GM19240 (cell line): ENCODE measurements around the gene PARK7.

Experiments used
- DNase-seq: peaks from one replicate; pipeline ENCODE4 v3.0.0; 2011; ENCODE audit warnings: low spot score; ENCODE audit not compliant: insufficient read length

PARK7 gene

DNA sequence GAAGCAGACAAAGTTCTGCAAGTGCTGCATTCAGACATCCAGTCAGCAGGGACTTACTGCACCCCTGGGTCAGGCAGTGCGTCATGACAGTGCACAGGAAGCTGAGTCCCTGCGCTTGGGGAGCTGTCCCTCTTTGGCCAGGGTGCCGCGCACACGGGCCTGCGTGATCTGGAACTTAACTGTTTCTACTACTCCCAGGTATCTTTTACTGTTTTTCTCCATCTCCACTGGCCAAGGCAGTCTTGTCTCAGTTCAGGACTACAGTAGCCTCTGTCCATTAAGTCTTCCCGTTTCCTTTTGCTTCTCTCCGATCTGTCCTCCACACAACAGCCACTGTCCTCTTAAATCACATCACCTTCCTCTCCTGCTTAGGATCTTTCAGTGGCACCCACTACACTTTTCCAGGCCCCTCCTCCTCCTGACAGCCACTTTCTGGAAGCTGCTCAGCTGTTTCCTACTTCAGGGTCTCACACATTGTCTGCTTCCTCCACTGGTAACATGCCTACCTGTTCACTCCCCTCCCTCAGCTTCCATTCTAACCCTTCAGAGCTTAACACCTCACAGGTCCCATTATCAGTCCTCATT is 48.7 kb downstream of the PARK7 start:
- DNase-seq = no peak

DNA sequence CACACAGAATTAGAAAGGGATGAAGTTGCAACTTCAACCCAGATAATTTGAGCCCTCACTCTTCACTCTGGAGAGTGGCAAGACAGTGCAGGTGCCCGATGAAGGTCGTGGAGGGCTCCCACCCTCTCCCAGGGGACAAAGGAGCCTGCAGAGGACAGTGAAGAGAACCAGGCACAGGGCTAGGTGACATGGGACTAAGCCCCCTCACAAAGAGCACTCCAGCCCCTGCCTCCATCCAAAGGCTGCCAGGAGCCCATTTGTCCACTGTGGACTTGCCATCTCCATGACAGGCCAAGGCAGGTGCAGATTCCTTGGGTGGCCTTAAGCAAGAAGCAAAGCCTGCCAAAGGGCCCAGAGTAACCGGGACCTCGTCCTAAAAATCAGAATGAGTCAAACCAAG is 49.5 kb downstream of the PARK7 start:
- no peak for DNase-seq

DNA sequence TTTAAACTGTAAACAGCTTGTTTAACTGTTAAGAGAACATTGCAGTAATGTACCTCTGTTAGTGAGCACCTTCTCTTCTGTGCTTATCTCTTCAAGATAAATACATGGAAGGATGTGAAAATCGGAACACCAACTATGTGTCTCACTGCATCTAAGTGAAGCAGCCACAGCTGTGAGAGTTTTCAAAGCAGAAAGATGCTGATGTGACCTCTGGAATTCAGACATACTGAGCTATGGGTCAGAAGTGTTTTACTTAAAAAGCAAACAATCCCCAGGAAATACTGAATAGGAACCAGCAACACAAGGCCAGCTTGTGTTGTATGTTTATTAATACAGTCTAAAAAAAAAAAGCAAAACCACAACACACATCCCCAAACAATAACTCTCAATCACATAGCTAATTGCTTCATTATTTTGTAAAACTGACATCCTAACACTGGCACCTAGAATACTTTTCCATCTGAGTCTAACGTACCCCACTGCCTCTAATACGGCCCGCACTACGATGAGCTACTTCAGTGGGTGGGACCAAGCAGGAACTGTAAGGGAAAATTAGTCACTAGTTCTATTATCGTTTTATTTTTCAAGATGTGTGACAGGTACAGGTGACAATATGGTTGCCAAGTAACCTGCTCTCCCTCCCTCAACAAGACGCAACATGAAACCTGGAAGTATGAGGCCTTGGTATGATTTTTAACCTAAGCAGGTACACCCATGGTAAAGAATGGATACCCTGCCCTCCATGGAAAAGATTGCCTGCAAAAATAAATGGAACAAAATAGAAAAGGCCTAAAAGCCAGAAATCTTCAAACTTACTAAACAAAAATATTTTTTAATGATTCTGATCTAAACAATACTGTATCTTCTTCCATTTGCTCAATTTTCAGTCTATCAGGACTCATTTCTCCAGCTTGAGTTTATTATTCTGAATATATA is 50.7 kb downstream of the PARK7 start:
- DNase-seq = no peak

DNA sequence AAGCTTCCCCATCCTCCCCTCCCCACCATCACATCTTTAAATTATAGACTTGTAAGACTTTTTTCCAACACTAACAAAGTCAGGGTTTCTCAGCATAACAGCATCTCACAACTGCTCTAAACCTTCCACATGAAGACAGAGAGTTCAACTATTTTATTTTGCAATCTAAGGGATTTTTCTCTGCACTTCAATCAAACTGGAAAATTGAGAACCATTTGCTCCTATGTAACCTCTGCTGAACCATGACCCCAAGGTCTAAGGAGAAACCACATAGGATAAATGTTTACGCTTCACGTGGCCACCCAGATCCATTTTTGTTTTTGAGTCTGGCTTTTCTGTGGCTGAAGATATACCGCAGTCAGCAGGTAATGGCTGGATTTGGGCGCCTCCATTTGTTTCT is 51.4 kb downstream of the PARK7 start:
- DNase-seq = no peak

DNA sequence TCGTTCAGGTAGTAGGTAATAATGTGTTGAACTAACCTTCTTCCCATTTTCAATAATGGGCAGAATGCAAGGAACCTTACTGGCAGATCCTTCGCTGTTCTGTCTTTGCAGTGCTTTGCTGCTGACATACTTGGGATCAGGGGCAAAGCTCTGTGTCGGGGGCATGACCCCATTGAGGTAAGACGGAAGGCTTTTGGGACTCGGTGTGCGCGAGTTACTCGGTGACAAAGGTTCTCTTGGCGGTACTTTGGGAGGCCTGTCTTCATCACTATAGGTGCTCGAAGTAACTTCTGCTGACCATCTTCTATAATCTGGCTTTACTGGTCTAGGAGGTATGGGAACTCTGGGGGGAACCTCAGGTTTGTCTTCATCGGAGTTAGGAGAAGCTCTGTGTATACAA is 51.9 kb downstream of the PARK7 start:
- no peak for DNase-seq

DNA sequence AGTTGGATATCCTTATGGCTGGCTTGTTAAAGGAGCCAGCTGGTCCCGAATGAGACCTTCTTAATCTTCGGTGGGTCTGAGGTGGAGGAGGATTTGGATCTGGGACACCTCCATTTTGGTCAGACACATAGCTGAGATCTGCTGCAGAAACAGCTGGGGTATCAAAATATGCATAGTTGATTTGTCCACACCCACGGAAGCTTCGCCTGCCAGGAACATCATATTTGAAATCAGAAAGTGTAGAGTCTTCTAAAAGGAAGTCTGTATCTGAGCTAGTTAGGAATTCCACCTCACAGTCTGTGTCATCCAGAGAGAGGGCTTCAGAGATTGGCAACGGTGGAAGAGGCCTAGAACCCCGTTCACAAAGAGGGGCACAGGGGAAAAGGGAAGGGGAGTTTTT is 52.3 kb downstream of the PARK7 start:
- no peak for DNase-seq

DNA sequence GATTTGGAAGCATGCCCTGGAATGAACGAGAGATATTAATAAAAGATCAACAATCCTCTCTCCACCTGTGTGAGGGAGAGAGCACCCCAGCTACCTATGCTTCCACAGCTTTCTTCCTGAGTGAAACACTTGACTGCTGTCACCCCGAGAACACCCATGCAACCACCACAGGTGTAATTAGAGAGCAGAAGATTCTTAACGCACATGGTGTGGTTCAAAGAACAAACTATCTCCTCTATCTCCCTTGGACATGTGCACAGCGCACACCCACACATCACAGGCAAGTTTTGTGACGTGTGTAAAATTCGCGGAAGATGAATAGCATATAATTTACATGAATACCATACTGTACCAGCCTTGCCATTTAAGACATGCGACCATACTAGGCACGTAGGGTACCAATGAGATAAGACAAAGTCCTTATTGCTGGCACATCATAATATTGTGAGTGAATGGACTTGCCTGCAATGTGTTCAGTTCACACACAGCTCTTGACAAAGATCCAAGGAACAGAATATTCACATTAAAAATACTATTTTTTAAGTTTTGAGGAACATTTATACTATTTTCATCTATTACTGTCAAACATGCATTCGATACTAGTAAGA is 53.0 kb downstream of the PARK7 start:
- DNase-seq = no peak

DNA sequence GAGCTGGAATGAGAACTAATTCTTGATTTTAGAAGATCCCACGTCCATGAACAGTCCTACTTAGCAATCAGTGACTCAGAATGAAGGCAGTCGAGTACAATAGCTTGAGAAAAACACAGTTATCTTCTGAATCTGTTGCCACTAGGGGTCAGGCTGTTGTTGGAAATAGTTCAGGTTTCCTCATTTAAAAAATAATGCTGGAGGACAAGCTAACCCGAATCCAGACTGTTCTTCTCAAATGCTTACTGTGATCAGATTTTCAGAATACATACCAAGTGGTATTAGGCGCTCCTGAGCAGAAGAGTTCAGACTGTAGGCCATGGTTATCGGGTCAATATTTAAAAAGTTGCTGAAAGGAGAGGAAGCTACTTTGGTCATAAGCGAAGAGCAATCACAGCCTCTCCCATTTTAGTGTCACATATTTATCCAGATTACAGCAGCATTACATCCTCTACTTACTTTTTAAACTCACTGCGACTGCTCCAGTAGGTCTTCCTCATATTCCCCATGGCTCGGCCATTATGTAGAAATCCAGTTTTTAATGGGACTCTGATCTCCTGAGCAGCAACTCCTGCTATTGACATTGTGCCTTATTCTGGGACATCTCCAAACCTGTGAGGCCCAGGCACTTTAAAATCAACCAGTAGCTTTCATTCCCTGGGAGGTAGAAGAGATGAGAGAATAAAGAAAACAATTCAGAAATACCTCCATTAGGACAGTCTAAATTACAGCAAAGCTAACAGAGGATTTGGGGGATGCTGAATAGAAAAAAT is 53.7 kb downstream of the PARK7 start:
- DNase-seq = peak; percentile 24

DNA sequence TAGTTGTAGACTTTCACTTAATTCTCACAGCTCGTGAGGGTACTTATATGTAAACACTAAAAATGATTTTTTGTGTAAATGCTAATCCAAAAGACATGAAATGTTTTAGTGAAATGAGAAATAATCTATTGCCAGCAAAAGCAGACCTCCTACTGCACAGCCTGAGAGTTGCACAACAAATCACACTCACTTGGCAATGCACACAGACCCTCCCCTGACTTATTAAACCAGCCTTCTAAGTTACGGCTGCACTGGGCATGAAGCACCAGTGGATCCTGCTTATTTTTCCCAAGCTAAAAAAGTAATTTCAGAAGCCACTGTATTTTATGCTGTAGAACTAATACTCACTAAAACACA is 54.3 kb downstream of the PARK7 start:
- no peak for DNase-seq

DNA sequence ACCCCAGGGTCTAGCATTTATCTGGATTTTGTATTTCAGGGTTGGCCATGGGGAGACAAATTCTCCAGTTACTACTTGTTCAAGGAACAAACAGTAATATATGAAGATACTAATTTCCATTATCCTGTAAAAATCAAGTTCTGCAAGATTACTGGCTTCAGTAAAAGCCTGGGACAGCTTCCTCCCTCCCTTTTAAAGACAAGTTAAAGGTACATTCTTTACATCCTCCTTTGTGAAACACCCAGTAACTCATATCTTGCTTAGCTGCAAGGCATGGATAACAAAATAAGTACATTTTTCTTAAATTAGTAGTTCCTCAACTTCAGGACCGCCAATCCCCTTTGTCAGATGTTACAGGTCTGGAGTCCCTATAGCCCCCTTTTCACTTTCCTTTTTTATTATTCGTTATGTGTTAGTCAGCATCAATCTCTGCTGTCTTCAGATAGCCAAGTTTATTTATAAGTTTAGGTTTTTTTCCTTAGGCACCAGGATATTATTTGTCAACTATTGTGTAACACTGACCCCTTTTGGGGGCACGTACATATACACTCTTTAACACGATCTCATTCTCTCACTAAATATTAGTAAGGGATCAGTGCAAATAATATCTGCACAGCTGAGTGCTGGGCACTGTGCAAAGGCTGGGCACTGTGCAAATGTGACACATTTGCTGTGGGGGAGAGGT is 54.8 kb downstream of the PARK7 start:
- DNase-seq = no peak

DNA sequence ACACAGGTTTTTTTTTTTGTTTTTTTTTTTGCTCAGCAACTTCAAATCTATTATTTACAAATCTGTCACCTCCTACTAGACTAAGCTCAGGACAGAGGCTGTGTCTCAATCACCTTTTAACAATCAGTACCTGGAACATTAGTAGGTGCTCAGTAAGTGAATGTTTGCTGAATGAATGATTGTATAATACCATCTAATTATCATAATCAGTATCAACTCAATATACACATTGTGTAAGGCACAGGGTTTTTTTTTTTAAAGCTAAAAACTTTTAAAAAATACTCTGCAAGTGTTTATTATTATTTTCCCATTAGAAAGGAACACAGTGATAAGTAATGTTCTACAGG is 55.4 kb downstream of the PARK7 start:
- DNase-seq = no peak

DNA sequence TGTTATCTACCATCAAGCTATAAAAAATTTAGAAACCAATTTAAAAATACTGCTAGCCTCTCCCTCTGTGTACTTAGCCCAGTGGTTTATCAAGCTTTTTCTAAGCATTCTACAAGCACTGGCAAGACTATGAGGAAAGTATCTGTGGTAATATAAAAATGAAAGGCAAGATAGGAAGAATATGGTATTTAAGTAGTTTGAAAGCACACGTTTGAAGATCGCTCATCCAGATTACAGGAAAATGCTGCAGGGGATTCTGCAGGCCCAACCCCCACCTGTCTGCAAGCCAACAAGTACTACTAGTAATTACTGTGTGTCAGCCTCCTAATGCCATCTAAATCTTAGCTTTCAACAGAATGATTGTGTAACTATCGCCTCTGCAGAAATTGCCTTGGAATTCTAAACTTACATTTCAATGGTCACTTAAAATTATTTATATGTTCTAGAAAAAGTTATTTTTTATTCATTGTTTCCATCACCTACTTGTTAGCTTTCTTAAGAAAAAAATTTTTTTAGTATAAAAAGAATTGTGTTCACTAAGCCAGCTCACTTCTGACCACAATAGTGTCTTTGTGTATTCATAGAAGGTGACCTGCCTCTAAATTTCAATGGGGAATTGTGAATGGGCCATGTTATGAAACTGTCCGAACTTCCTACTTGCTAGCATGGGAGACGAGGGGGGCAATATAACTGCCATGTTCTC is 56.1 kb downstream of the PARK7 start:
- no peak for DNase-seq

DNA sequence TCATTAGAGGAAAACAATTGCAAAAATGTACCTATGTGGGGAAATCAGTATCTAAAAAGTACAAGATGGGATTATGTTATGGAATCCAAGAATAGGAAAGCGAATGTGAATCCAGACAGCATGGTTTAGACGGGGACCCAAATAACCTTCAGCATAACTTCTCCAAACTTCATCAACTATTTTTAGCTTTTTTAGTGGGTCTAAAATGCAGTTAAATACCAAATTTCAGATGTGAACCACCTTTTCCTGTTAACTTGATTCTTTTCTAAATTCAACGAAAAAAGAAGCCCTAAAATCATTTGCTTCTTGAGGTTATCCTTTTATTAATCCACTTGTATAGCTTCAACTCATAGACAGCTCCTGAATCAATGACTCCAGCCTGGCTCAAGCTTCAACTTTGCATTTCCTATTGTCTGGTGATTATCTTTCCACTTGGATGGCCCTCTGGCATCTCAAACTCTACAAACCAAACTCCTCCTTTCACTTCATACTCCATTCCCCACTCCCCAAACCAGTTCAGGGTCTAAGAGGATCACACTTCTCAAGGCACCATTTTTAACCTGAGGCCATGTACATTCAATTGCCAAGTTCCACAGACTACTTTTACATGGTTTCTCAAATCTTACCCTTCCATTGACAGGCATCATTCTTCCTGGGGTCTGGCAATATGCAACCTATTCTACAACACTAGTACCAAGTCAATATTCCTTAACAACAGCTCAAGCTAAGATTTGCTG is 57.1 kb downstream of the PARK7 start:
- DNase-seq = no peak

DNA sequence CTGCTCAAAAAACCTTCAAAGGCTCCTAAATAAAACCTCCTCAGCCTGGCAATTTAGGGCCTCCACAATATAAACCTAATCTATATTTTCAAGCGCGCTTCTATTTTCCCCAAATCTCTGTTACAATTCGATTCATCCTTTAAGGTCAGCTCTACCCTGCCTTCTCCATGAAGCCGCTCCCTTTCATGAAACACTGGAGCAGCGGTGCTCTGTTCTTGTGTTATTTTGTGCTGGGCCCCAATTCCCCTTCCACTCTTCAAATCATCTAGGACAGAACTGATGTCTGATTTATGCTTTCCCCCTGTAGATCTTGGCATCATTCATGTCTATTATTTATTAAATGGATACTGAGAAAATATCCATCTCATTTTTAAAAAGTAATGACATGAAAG is 57.7 kb downstream of the PARK7 start:
- no peak for DNase-seq

DNA sequence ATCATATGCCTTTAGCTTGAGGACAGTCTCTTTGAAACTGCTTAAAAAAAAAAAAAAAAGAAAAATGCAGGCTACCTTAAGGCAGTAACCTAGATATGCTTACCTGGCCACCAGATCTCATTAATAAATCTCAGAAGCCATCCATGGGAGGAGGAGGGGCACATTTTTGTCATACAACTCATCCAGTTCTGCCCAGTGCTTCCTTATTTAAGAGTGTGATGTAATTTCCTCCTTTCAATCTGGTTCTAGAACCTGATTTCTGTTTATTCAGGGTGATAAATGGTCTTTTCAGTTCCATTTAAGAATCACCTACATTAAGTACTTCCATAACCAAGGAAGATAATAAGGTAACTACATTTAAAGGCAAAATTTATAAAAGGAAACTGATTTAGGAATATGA is 58.5 kb downstream of the PARK7 start:
- DNase-seq = no peak

DNA sequence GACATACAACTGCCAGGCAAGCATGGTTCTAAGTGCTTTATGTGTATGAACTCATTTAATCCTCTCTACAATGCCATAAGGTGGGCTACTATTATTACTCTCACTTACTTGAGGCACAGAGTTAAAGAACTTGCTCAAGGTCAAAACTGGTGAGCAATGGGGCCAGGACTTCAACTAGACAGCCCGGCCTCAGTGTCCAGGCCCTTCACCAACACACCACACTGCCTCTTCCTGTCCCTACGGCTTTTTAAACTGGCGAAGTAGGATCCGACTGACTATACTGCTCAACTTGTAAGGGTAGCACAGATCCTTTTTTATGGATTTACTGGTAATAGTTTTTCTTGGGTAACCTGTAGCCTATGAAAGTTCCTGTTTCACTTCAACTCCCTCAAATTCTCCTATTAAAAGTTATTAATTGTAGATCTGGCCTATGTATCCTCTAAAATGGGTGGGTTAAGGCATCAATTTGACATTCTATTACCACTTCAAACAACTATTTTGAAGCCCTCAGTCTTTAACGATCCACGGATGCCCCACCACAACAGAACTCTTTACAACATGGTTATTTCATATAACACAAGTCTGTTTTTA is 60.3 kb downstream of the PARK7 start:
- no peak for DNase-seq

DNA sequence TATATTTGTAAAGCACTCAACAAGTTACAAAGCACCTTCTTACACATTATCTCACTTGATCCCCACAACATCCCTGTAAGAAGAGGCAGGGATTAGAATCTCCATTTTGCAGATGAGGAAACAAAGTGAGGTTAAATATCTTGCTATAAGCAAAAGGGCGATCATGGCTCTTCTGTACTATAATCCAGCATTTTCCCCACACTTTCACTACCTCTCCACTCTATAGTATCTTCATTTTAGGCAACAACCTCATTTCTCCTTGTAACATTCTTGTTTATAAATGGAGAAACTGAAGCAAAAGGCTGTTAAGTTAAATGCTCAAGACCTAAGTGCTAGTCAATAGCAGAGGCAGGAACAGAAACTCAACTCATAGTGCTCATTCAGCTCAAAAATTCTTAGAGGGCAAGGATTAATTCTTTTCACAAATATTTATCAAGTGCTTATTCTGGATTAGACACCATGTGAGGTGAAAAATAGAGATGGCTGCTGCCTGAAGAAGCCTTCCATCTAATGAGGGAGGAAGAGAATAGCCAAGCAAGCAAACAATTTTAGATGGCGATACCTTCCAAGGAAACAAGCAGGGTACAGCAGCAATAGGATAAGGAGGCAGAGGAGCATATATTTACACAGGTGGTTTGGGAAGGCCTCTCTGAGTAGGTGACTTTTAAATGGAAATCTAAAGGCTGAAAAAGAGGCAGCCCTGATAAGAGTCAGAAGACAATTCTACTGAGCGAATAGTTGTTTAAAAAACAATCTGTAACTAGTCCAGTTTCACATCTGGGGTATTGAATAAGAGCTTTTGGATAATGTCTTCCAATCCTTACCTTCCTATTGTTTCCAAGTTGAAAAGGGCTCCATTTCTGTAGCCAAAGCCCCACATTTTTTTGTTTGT is 61.1 kb downstream of the PARK7 start:
- no peak for DNase-seq

DNA sequence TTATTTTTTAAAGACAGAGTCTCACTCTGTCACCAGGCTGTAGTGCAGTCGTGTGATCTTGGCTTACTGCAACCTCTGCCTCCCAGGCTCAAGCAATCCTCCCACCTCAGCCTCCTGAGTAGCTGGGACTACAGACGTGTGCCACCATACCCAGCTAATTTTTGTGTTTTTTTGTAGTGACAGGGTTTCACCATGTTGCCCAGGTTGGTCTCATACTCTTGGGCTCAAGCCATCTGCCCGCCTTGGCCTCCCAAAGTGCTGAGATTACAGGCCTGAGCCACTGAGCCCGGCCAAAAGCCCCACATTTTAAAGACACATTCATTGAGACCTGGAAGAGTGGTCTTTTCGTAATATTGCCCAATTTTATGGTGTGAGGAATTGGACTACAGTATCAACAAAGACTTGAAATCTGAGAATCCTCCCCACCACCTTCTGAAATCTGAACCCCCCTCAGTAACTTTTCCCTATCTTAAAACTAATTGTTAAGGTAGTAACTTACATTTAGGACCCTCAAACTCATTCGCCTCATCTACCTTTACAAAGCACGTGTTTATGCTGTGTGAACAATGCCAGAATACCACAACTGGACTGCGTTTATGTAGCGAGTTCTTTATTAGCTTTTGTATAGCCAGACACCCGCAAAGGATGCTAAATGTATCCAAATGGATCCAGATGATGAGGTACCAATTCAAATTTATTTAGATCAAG is 61.9 kb downstream of the PARK7 start:
- DNase-seq = no peak
